SHP77 treated with DMSO at 0.1 percent for 48 hours (cell line): Measurements from ENCODE around the gene GPRIN2.
"Not testable (repeated sequence)": the region's sequence is repeated elsewhere in the genome, so short reads cannot be mapped to it uniquely, and the experiment has no call there.

ENCODE experiments used
- DNase-seq: peaks from one replicate; lab custom pipeline; 2025; lab: John Stamatoyannopoulos, UW

The GPRIN2 gene

GRCh38 chr10:46556515-46557318 is at the start of gene GPRIN2:
Gene GPRIN2 (minus strand): TSS chr10:46556658. CDS start chr10:46550736, 5,922 bp downstream.
- DNase-seq = no peak

GRCh38 chr10:46600516-46600915 is 44.1 kb upstream of the GPRIN2 start:
- DNase-seq = not testable (repeated sequence)

- not testable (repeated sequence) for DNase-seq
These were observed 41.3 kb upstream of the GPRIN2 start for GRCh38 chr10:46597616-46598246.

- DNase-seq = not testable (repeated sequence)
These were observed 40.1 kb upstream of the GPRIN2 start for GRCh38 chr10:46596570-46596969.

- DNase-seq = not testable (repeated sequence)
These were observed 38.1 kb upstream of the GPRIN2 start for GRCh38 chr10:46594453-46595063.

GRCh38 chr10:46593307-46593706 is 36.8 kb upstream of the GPRIN2 start:
- DNase-seq = not testable (repeated sequence)

GRCh38 chr10:46591053-46591452 is 34.6 kb upstream of the GPRIN2 start:
- DNase-seq = not testable (repeated sequence)

GRCh38 chr10:46589589-46589988 is 33.1 kb upstream of the GPRIN2 start:
- not testable (repeated sequence) for DNase-seq

- DNase-seq = not testable (repeated sequence)
These were observed 31.8 kb upstream of the GPRIN2 start for GRCh38 chr10:46588221-46588620.

GRCh38 chr10:46587546-46587945 is 31.1 kb upstream of the GPRIN2 start:
- not testable (repeated sequence) for DNase-seq

GRCh38 chr10:46585246-46585645 is 28.8 kb upstream of the GPRIN2 start:
- not testable (repeated sequence) for DNase-seq

GRCh38 chr10:46584196-46584595 is 27.7 kb upstream of the GPRIN2 start:
- DNase-seq = not testable (repeated sequence)

- DNase-seq = not testable (repeated sequence)
These were observed 26.1 kb upstream of the GPRIN2 start for GRCh38 chr10:46582568-46582967.

- DNase-seq = not testable (repeated sequence)
These were observed 25.5 kb upstream of the GPRIN2 start for GRCh38 chr10:46581997-46582396.

- not testable (repeated sequence) for DNase-seq
These were observed 22.9 kb upstream of the GPRIN2 start for GRCh38 chr10:46579378-46579777.

- not testable (repeated sequence) for DNase-seq
These were observed 22.2 kb upstream of the GPRIN2 start, which contains the start of gene SYT15 for GRCh38 chr10:46578474-46579178. Gene SYT15 (plus strand): TSS chr10:46579128. CDS start chr10:46579169, 41 bp downstream.

- not testable (repeated sequence) for DNase-seq
These were observed 21.4 kb upstream of the GPRIN2 start for GRCh38 chr10:46577624-46578473.

- not testable (repeated sequence) for DNase-seq
These were observed 17.4 kb upstream of the GPRIN2 start for GRCh38 chr10:46573884-46574283.

GRCh38 chr10:46573314-46573713 is 16.9 kb upstream of the GPRIN2 start:
- not testable (repeated sequence) for DNase-seq

- DNase-seq = not testable (repeated sequence)
These were observed 16.3 kb upstream of the GPRIN2 start for GRCh38 chr10:46572765-46573164.

GRCh38 chr10:46570655-46571054 is 14.2 kb upstream of the GPRIN2 start:
- not testable (repeated sequence) for DNase-seq
